KMS-11 (cell line): ENCODE results near the gene PXN.

Source experiments
- H2AFZ ChIP-seq: fragments of 200-600 bp; sonication (generic); 2 replicates; pipeline ENCODE4 v1.6.1; 2016; ENCODE audit warnings: antibody characterized with exemption, mixed run types, low read depth
- H3K27ac ChIP-seq: fragments of 200-600 bp; sonication (generic); 2 replicates; pipeline ENCODE4 v1.6.1; 2016; ENCODE audit warnings: mild to moderate bottlenecking, mixed run types
- H3K27me3 ChIP-seq: fragments of 200-600 bp; sonication (generic); 2 replicates; pipeline ENCODE4 v1.6.1; 2017; ENCODE audit warnings: mild to moderate bottlenecking, low read depth, mixed run types, moderate library complexity; ENCODE audit not compliant: insufficient read depth
- H3K36me3 ChIP-seq: fragments of 200-600 bp; sonication (generic); 2 replicates; pipeline ENCODE4 v1.6.1; 2017; ENCODE audit warnings: mild to moderate bottlenecking, mixed run types; ENCODE audit not compliant: insufficient read depth
- H3K4me1 ChIP-seq: fragments of 200-600 bp; sonication (generic); 2 replicates; pipeline ENCODE4 v1.6.1; 2016; ENCODE audit warnings: mild to moderate bottlenecking, low read depth, mixed run types; ENCODE audit not compliant: poor library complexity, severe bottlenecking
- H3K4me2 ChIP-seq: fragments of 200-600 bp; sonication (generic); 2 replicates; pipeline ENCODE4 v1.7.0; 2016; ENCODE audit warnings: mild to moderate bottlenecking, mixed run types
- H3K4me3 ChIP-seq: fragments of 200-600 bp; sonication (generic); IDR thresholded peaks from 2 replicates; pipeline ENCODE4 v1.6.1; 2017; ENCODE audit warnings: low read depth, low read length, mixed read lengths; ENCODE audit not compliant: insufficient read depth
- H3K79me2 ChIP-seq: fragments of 200-600 bp; sonication (generic); 2 replicates; pipeline ENCODE4 v1.6.1; 2016; ENCODE audit warnings: low read depth, mixed run types; ENCODE audit not compliant: insufficient read depth
- H3K9ac ChIP-seq: fragments of 200-600 bp; sonication (generic); 2 replicates; pipeline ENCODE4 v1.6.1; 2016; ENCODE audit warnings: mild to moderate bottlenecking, mixed run types
- H4K20me1 ChIP-seq: fragments of 200-600 bp; sonication (generic); 2 replicates; pipeline ENCODE4 v1.6.1; 2016; ENCODE audit warnings: mild to moderate bottlenecking, mixed run types; ENCODE audit not compliant: insufficient read depth
- CTCF ChIP-seq: fragments of 200-600 bp; sonication (generic); conservative IDR thresholded peaks from 2 replicates; pipeline ENCODE4 v1.6.1; 2017; ENCODE audit warnings: low read depth, mild to moderate bottlenecking, antibody characterized with exemption, low read length, moderate library complexity, mixed read lengths

The PXN gene

DNA sequence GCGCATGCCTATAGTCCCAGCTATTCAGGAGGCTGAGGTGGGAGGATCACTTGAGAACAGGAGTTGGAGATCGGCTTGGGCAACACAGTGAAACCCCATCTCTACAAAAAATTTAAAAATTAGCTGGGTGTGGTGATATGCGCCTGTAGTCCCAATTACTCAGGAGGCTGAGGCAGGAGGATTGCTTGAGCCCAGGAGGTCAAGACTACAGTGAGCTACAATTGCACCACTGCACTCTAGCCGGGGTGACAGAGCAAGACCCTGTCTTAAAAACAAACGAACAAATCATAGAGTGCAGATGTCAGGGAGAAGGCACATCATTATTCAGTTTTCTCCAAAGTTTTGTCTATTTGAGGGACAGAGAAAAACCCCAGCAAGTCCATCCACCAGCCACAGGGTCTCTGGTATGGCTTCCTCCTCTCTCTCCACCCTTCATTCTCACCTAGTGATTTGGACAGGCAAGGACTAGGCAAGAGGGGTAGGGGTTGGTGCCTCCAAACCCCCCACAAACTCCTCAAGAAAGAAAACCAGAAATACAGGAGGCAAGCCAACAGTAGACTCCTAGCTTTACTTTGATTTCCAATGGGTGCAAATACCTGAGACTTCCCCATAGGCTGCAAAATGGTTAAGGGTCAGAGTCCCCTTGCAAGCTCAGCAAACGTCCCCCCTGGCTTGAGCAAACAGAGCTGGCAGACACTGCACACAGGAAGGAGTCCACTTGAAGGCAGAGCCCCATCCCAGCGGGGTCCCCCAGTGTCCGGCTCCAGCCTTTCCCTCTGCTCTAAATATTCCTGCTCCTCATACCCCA, 38.1 kb downstream of the PXN start:
- no peaks in the 10 kb centered on the region for H3K36me3 ChIP-seq
- no peak overlapping the region for H3K27ac ChIP-seq
- 0 out of 2 replicates have a peak overlapping the region, but pooled peaks have one; percentile 22 for H2AFZ ChIP-seq
- no peaks in the 10 kb centered on the region for H3K27me3 ChIP-seq
- H3K79me2 ChIP-seq = no peaks in the 10 kb centered on the region
- TF ChIP-seq CTCF = no peak
- no peaks in the 10 kb centered on the region for H4K20me1 ChIP-seq
- peaks cover 18% of the 10 kb centered on the region for H3K4me1 ChIP-seq
- H3K9ac ChIP-seq = no peak overlapping the region
- H3K4me3 ChIP-seq = no peak overlapping the region
- no peak overlapping the region for H3K4me2 ChIP-seq

DNA sequence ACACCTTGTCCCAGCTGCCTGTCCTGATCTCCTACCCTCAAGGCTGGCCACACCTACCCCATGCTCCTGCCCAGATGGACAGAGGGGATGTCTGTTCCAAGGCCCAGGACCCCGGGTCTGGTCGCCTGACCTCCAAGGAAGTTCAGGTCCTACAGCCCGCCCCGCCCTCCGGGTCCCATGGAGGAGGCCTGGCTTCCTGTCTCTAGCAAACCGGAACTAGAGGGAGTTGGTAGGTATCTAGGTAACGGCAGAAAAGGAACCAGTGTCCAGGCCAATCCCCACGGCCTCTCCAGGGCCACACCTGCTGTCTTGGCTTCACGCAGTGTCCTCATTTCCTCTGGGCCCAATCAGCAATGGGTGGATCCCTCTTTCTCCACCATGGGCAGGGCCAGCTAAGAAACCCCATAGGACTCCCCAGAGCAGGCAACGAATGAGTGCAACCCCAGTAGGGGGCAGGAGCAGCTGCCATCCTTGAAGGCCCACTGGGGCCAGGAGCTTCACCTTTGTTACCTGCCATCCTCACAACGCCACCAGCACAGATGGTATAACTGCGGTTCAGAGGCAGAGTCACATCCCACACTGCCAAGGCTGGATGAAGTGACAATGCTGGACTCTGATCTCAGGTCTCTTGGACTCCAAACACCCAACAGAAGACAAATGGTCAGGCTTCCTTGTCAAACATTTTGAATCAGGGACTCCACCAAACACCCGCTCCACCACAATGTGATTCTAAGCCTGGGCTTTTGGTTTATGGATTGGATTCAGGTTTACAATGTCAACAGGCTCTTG, 39.5 kb downstream of the PXN start:
- Histone ChIP-seq H3K27me3 (no peaks in the 10 kb centered on the region), H2AFZ (no peak overlapping the region), H3K79me2 (no peaks in the 10 kb centered on the region), H4K20me1 (no peaks in the 10 kb centered on the region), H3K4me3 (no peak overlapping the region), H3K36me3 (no peaks in the 10 kb centered on the region), H3K4me1 (peaks cover 18% of the 10 kb centered on the region), H3K9ac (no peak overlapping the region), H3K4me2 (no peak overlapping the region), H3K27ac (no peak overlapping the region)
- no peak for TF ChIP-seq CTCF

DNA sequence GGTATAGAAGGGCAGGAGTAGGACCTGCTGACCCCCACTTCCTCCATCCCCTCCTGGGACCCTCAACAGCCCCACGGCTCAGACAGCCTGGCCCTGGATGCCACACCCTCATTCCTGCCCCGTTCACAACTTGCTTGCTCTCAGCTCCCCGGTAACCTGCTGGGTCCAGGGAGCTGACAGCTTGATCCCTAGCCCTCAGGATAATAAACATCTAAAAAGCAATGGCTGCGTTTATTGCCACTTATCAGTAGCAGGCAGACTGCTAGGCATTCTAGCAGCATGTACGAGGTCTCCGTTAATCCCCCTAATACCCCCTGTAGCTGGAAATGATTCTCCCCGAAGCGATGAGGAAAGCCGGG, 40.4 kb downstream of the PXN start:
- no peaks in the 10 kb centered on the region for H3K27me3 ChIP-seq
- TF ChIP-seq CTCF = no peak
- H3K4me3 ChIP-seq = no peak overlapping the region
- no peak overlapping the region for H2AFZ ChIP-seq
- no peaks in the 10 kb centered on the region for H4K20me1 ChIP-seq
- H3K4me1 ChIP-seq = peaks cover 18% of the 10 kb centered on the region
- no peak overlapping the region for H3K4me2 ChIP-seq
- H3K9ac ChIP-seq = no peak overlapping the region
- no peaks in the 10 kb centered on the region for H3K36me3 ChIP-seq
- H3K27ac ChIP-seq = no peak overlapping the region
- H3K79me2 ChIP-seq = no peaks in the 10 kb centered on the region

DNA sequence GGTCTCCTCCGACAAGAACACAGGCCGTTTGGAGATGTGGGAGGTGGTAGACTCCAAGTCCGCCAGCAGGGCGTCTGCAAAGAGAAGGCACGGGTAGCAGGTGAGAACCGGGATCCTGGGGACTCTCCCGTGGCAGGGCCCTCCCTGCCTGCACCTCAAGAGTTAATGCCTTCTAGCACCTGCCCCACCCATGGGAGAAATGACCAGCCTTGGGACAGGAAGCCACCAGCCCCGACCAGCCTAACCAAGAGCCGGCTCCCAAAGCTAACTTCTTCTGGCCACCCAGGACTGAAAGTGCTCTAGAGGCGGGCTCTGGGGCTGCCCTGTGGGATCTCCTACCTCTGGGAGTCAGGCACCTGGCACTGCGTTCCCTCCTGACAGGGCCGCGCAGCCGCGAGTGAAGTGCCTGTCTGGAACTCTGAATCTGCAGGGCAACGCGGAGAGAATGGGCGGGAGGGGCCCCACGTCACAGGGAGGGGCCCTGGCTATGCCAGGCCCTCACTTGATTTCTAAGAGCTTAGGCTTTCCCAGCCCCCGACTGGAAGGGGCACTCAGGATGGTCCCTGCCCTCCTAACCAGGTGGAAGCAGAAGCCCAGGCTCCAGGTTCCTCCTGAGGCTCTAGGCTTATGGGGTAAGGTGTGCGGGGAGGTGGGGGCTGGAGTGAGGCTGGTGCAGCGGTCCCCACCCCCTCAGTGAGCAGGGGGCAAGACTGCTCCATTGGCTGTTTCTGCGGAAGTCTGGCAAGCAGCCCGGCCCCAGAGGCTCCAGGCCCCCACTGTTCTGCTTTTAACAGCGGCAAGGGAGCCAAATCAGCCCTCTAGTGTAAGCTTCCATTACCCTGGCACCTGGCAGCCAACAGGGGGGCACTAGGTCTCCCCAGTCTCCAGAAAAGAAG, 41.0 kb downstream of the PXN start:
- no peak overlapping the region for H2AFZ ChIP-seq

More for the DNA sequence above, 41.0 kb downstream of the PXN start:
- no peaks in the 10 kb centered on the region for H3K27me3 ChIP-seq
- no peaks in the 10 kb centered on the region for H3K79me2 ChIP-seq
- no peak overlapping the region for H3K4me3 ChIP-seq
- no peak overlapping the region for H3K4me2 ChIP-seq
- no peak overlapping the region for H3K9ac ChIP-seq
- no peak for TF ChIP-seq CTCF
- H3K4me1 ChIP-seq = peaks cover 17% of the 10 kb centered on the region
- H3K27ac ChIP-seq = no peak overlapping the region
- H3K36me3 ChIP-seq = no peaks in the 10 kb centered on the region
- H4K20me1 ChIP-seq = no peaks in the 10 kb centered on the region
